IMR-90 (cell line): ENCODE results near the gene CBFA2T3. TPM values are rescaled to one million over a fixed set of nuclear protein-coding genes. Genes with fewer than 3 reads are reported as not detected.
A peak's percentile ranks its signal among the peaks of the same experiment; 100 is the strongest.

Source experiments
- ATAC-seq: fragments of 200-7000 bp; cut with Tn5 transposase; 2 replicates; pipeline ENCODE4 v1.9.1; 2020; ENCODE audit warnings: low read depth, mild to moderate bottlenecking, moderate library complexity
- BruUV-seq: library from RNA; stranded (reverse); fragments of 400-500 nt; replicated peaks from 2 replicates; lab custom pipeline; 2021; lab: Mats Ljungman, UMichigan
- CTCF ChIA-PET: fragments of 300-600 bp; formaldehyde crosslinking; extraction: SDS; loops from one replicate; lab custom pipeline; 2021; ENCODE audit warnings: antibody characterized with exemption; lab: Yijun Ruan, JAX
- POLR2A ChIA-PET: fragments of 300-600 bp; sonication (Branson Sonifier 250); formaldehyde crosslinking; loops from one replicate; lab custom pipeline; 2022; ENCODE audit warnings: antibody characterized with exemption; ENCODE audit not compliant: unreplicated experiment; lab: Charles Lee
- DNase-seq: peaks from one replicate; pipeline ENCODE4 v3.0.0; 2013
- H2AFZ ChIP-seq: replicated peaks from 2 replicates; pipeline ENCODE3; 2013; ENCODE audit warnings: low read length, mild to moderate bottlenecking; ENCODE audit not compliant: poor library complexity
- H2AK5ac ChIP-seq: 2 replicates; pipeline ENCODE4 v1.6.1; 2013; ENCODE audit warnings: low read depth, low read length, inconsistent platforms
- H2AK9ac ChIP-seq: replicated peaks from 2 replicates; pipeline ENCODE3; 2013; ENCODE audit warnings: mild to moderate bottlenecking, low read depth, low read length, moderate library complexity; ENCODE audit not compliant: poor library complexity
- H2BK120ac ChIP-seq: 2 replicates; pipeline ENCODE4 v1.6.1; 2013; ENCODE audit warnings: low read depth, low read length, inconsistent platforms
- H2BK15ac ChIP-seq: 3 replicates; pipeline ENCODE4 v1.6.1; 2013; ENCODE audit warnings: low read depth, low read length, inconsistent platforms
- H2BK20ac ChIP-seq: 2 replicates; pipeline ENCODE4 v1.6.1; 2013; ENCODE audit warnings: low read depth, mild to moderate bottlenecking, inconsistent platforms, low read length, moderate library complexity
- H2BK5ac ChIP-seq: 2 replicates; pipeline ENCODE4 v1.6.1; 2013; ENCODE audit warnings: mild to moderate bottlenecking, low read depth, low read length, inconsistent platforms; ENCODE audit not compliant: poor library complexity, severe bottlenecking
- H3K14ac ChIP-seq: replicated peaks from 2 replicates; pipeline ENCODE4 v1.6.1; 2013; ENCODE audit warnings: low read depth, low read length, inconsistent platforms
- H3K18ac ChIP-seq: 2 replicates; pipeline ENCODE4 v1.6.1; 2013; ENCODE audit warnings: low read depth, low read length, control low read depth
- H3K23ac ChIP-seq: 2 replicates; pipeline ENCODE4 v1.6.1; 2013; ENCODE audit warnings: low read depth, low read length, inconsistent platforms
- H3K27ac ChIP-seq: 2 replicates; pipeline ENCODE4 v1.5.1; 2013; ENCODE audit warnings: mild to moderate bottlenecking, control low read depth, low read length; ENCODE audit not compliant: insufficient read depth
- H3K27me3 ChIP-seq: 2 replicates; pipeline ENCODE4 v1.6.1; 2013; ENCODE audit warnings: low read length; ENCODE audit not compliant: control insufficient read depth, insufficient read depth
- H3K36me3 ChIP-seq: 2 replicates; pipeline ENCODE4 v1.6.1; 2013; ENCODE audit warnings: low read length, mixed read lengths; ENCODE audit not compliant: control insufficient read depth, insufficient read depth
- H3K4ac ChIP-seq: 2 replicates; pipeline ENCODE4 v1.6.1; 2013; ENCODE audit warnings: low read depth, low read length, inconsistent platforms
- H3K4me1 ChIP-seq: 2 replicates; pipeline ENCODE4 v1.6.1; 2013; ENCODE audit warnings: low read length, mixed read lengths; ENCODE audit not compliant: control insufficient read depth, insufficient read depth
- H3K4me2 ChIP-seq: 2 replicates; pipeline ENCODE4 v1.6.1; 2013; ENCODE audit warnings: low read depth, mild to moderate bottlenecking, control low read depth, low read length, moderate library complexity
- H3K4me3 ChIP-seq: 2 replicates; pipeline ENCODE4 v1.5.1; 2013; ENCODE audit warnings: low read depth, mild to moderate bottlenecking, control low read depth, low read length, moderate library complexity; ENCODE audit not compliant: insufficient read depth
- H3K56ac ChIP-seq: 2 replicates; pipeline ENCODE4 v1.6.1; 2013; ENCODE audit warnings: low read length, inconsistent platforms; ENCODE audit not compliant: insufficient read depth; ENCODE audit errors: extremely low read depth
- H3K79me1 ChIP-seq, 2 experiments: 2 replicates each; pipeline ENCODE4 v1.6.1; 2013; ENCODE audit warnings: low read length in 2 of 2, inconsistent platforms in 1 of 2, low read depth in 1 of 2
- H3K9ac ChIP-seq: 2 replicates; pipeline ENCODE4 v1.6.1; 2013; ENCODE audit warnings: low read depth, low read length, control low read depth
- H3K9me1 ChIP-seq: 2 replicates; pipeline ENCODE4 v1.6.1; 2013; ENCODE audit warnings: low read length, inconsistent platforms; ENCODE audit not compliant: insufficient read depth
- H3K9me3 ChIP-seq: 2 replicates; pipeline ENCODE4 v1.6.1; 2013; ENCODE audit warnings: low read length; ENCODE audit not compliant: control insufficient read depth, insufficient read depth
- H4K20me1 ChIP-seq: 2 replicates; pipeline ENCODE4 v1.6.1; 2013; ENCODE audit warnings: low read length, inconsistent platforms; ENCODE audit not compliant: insufficient read depth
- H4K5ac ChIP-seq: 2 replicates; pipeline ENCODE4 v1.6.1; 2013; ENCODE audit warnings: mild to moderate bottlenecking, low read depth, low read length, control low read depth
- H4K8ac ChIP-seq, 2 experiments: 2 replicates each; pipeline ENCODE4 v1.6.1; 2013; ENCODE audit warnings: low read depth in 2 of 2, low read length in 2 of 2, control low read depth in 1 of 2, inconsistent platforms in 1 of 2
- H4K91ac ChIP-seq: 2 replicates; pipeline ENCODE4 v1.6.1; 2013; ENCODE audit warnings: low read depth, low read length, inconsistent platforms; ENCODE audit not compliant: insufficient read depth
- MXI1 ChIP-seq: IDR thresholded peaks from 2 replicates; pipeline ENCODE4 v1.6.1; 2012; ENCODE audit warnings: low read depth, mild to moderate bottlenecking, low read length, moderate library complexity, borderline replicate concordance
- USF2 ChIP-seq: fragments of 150-350 bp; IDR thresholded peaks from 2 replicates; pipeline ENCODE4 v1.6.1; 2017; ENCODE audit warnings: mild to moderate bottlenecking, antibody characterized with exemption, low read length, low read depth
- WGBS, 2 experiments: methylation state at CpG; one replicate each; pipeline versions ENCODE4 v1.1.5 to v1.1.7; 2013; ENCODE audit warnings: missing lambda C conversion rate in 2 of 2; ENCODE audit not compliant: insufficient read length in 1 of 2; ENCODE audit errors: extremely low coverage in 2 of 2; 5-methylcytosine and 5-hydroxymethylcytosine counted together
- dilution Hi-C: fragments of 300-500 bp; cut with HindIII; formaldehyde crosslinking; loops from one replicate; pipeline ENCODE4 v1.14.3; 2018; ENCODE audit warnings: low sequenced_read_pairs; ENCODE audit not compliant: unreplicated experiment
- in situ Hi-C: fragments of 300-500 bp; cut with MboI; formaldehyde crosslinking; loops from 3 replicates; pipeline ENCODE4 v1.14.3; 2019; ENCODE audit warnings: low sequenced_read_pairs, inconsistent platforms, mixed read lengths
- intact Hi-C: fragments of 100-400 bp; cut with micrococcal nuclease; formaldehyde crosslinking; loops from 2 replicates; pipeline ENCODE4 v1.10.0; 2022
- polyA plus RNA-seq, 3 experiments: library from polyadenylated mRNA; depleted of rRNA; stranded (reverse); fragments of >200 nt; gene quantifications; 2 replicates each; pipeline ENCODE4 v1.2.3, GENCODE V29; 2012; ENCODE audit warnings: low replicate concordance in 1 of 3
- total RNA-seq: library from RNA; depleted of rRNA; stranded (reverse); fragments of >200 nt; gene quantifications from 2 replicates; pipeline ENCODE4 v1.2.3, GENCODE V29; 2012

Gene CBFA2T3
- total and polyA plus RNA-seq, 2 of the 4 experiments (the other 2 are of a cell fraction): not detected

GRCh38 chr16:88846088-88846487 lies 130.9 kb downstream of the CBFA2T3 start:
- peak; percentile 31 for DNase-seq

More at GRCh38 chr16:88846088-88846487, 130.9 kb downstream of the CBFA2T3 start:
- no peak overlapping the region for H4K91ac ChIP-seq
- peaks cover 3% of the 10 kb centered on the region; the same call in 1 of the 2 replicates for H3K4me1 ChIP-seq
- no peak overlapping the region for H3K4me3 ChIP-seq
- no peak overlapping the region for H3K27ac ChIP-seq
- H2BK120ac ChIP-seq: no peak overlapping the region
- no peak overlapping the region for H3K4me2 ChIP-seq
- ChIA-PET POLR2A (interaction anchor here (1.2 kb wide), 1 partner anchor 11 kb away, joined by 3 read pairs; the partner anchor contains the start of genes GALNS and TRAPPC2L), CTCF (interaction anchor here (1.6 kb wide), 1 partner anchor 12 kb away, joined by 6 read pairs; no protein-coding TSS in a partner anchor)
- H2BK15ac ChIP-seq: no peak overlapping the region
- intact Hi-C loops: no loop called here
- no peaks in the 10 kb centered on the region for H3K9me1 ChIP-seq
- H3K23ac ChIP-seq: no peak overlapping the region
- no peaks in the 10 kb centered on the region for H3K9me3 ChIP-seq
- H4K20me1 ChIP-seq: peaks cover 14% of the 10 kb centered on the region; the same call in 1 of the 2 replicates
- no peak overlapping the region for H4K8ac ChIP-seq
- H2AFZ ChIP-seq: no peak overlapping the region
- no peak overlapping the region for H3K18ac ChIP-seq
- H3K79me1 ChIP-seq: peaks cover 4 to 20% of the 10 kb centered on the region in 2 experiments
- H4K5ac ChIP-seq: no peak overlapping the region
- no peak overlapping the region for H3K56ac ChIP-seq
- H3K27me3 ChIP-seq: no peaks in the 10 kb centered on the region
- no peak overlapping the region for H3K14ac ChIP-seq
- no peak overlapping the region for H2BK20ac ChIP-seq
- H2BK5ac ChIP-seq: no peak overlapping the region
- H3K36me3 ChIP-seq: peaks cover 18% of the 10 kb centered on the region
- TF ChIP-seq USF2: peak; percentile 30; the same call in 1 of the 2 replicates
- no peak for TF ChIP-seq MXI1
- no peak overlapping the region for H3K9ac ChIP-seq
- no peak for ATAC-seq
- H2AK9ac ChIP-seq: no peak overlapping the region
- in situ Hi-C loops: no loop called here
- no peak overlapping the region for H2AK5ac ChIP-seq
- no TSS peak for BruUV-seq
- no peak overlapping the region for H3K4ac ChIP-seq
- WGBS, 2 experiments: 92% methylated on average over 8 of the region's 9 CpGs; no CpG with 5 or more reads in 1 of the 2 experiments
- dilution Hi-C loops: no loop called here
